CD4-positive, alpha-beta T cell treated with Interleukin-6 at 100 ng/mL for 8 hours (primary cell): Measurements from ENCODE around the gene SRPK3.
"Not testable (repeated sequence)": the region's sequence is repeated elsewhere in the genome, so short reads cannot be mapped to it uniquely, and the experiment has no call there.

ENCODE experiments used
- DNase-seq: peaks from one replicate; pipeline ENCODE4 v3.0.0-alpha.2; 2020; ENCODE audit warnings: mixed read lengths, low spot score

The SRPK3 gene

GRCh38 chrX:153807976-153808375, 27.1 kb downstream of the SRPK3 start:
- no peak for DNase-seq

DNA sequence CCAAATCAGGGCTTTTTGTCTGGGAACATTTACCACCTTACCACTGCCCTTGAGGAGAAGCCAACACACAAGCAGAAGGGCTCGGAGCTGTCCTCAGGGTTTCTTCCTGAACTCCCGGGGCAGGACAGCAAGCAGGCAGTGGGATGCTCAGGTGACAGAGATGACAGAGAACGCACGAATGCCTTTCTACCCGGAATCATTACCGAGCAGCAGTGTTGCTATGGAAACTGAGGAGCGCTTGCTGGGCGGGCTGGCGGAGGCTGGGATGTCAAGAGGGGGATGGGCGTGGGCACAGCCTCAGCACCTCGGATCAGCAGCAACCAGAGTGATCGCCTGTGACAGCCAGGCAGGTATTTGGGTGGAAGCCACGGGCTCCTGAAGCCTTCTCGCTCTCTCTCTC, 31.4 kb downstream of the SRPK3 start:
- no peak for DNase-seq

GRCh38 chrX:153813161-153813560, 32.3 kb downstream of the SRPK3 start:
- no peak for DNase-seq

- DNase-seq, result no peak
Observed at GRCh38 chrX:153814591-153815315, 33.9 kb downstream of the SRPK3 start.

DNA sequence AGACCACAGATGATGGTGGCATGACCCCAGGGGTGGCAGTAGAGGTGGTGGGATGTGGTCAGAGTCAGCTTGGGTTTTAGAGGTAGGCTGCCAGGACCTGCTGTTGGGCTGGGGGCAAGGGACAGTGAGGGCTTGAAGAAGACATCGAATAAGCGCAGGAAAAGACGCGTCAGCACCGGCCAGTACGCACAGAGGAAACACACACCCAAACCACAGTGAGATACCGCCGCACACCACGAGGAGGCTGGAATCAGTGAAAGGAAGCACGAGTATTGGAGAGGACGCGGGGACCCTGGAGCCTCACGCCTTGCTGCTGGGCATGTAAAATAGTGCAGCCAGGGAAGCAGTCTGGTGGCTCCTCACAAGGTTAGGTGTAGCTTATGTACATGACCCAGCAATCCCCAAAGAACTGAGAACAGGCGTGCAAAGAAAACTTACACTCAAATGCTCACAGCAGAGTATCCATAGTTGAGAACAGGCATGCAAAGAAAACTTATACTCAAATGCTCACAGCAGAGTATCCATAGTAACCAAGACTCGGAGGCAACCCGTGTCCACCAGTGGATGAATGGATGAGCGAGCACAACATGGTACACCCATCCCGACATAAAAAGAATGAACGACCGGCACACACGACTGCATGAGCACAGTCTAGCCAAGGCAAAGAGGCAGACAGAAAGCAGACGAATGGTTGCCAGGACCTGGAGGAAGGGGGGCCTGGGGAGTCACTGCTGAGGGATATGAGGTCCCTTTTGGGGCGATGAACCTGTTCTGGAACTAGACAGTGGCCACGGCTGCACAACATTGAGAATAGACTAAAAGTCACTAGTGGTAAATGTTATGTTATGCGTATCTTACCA, 36.2 kb downstream of the SRPK3 start:
- DNase-seq, result peak; percentile 25

DNA sequence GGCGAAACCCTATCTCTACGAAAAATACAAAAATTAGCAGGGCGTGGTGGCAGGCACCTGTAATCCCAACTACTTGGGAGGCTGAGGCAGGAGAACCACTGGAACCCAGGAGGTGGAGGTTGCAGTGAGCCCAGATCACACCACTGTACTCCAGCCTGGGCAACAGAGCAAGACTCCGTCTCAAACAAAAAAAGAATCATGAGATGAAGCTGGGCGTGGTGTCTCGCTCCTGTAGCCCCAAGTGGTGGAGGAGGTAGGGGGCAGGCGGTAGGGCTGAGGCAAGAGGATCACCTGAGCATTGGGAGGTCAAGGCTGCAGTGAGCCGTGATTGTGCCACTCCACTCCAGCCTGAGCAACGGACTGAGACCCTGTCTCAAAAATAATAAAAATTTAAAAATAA, 37.2 kb downstream of the SRPK3 start:
- not testable (repeated sequence) for DNase-seq

DNA sequence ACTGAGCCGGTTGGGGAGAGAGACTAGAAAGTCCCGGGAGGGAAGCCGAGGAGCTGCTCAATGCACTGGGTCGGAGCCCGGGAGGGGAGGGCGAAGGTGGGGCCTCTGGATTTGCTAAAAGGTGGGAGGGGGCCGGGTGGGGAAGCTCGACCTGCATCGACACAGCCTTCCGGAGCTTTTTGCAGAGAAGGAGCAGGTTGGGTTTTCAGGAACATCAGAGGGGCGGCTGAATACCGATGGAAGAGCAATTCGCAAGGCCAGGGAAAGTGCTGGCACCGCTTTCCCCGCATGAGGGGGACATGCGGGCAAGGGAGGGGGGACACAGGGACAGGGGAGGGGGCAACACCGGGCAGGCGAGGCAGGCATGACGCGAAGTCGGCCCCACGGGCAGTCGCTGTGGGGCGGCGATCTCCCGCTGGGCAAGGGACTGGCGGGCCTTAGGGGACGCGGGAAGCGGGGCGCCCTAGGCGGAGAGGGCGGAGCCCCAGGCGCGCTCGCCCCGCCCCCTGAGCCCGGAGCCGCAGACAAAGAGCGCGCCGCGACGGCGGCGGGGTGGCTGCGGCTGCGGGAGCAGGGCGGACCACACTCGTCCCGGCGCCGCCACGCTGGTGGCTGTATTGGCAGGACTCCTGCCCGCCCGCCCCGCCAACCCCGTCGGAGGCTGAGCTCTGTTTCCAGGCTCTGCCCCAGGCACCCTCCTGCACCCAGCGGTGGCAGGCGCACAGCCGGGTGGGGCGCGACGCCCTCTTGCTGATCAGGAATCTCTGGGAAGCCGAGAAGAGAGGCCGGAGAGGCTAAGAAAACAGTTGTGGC, 37.9 kb downstream of the SRPK3 start:
- peak; percentile 23 for DNase-seq

DNA sequence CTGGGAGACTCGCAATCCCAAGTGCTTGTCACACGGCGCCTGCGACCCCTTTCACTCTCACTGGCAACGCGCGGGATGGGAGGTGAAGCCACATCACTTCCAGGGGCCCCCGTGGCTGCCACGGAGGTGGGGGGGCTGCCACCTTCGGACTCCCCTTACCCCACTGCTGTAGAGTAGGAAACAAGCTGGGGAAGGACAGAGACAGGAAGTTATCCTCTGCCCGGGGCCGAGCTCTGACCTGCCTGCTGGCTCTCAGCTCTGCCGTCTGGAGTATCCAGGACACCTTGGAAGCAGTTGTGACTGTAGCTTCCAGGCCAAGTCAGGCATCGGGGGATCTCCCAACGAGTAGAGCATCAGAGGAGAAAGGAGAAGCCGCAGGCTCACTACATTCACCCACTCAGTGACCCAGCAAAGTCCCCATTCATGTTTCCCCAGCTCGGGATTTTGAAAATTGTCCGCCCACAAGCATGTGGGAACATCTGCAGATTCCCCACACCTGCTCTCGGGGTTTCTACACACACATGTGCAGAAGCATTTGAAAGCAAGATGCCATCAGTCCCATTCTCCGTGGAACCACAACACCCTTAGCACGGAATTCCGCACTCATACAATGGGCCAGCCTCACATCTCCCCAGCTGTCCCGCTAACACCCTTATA, 38.7 kb downstream of the SRPK3 start:
- DNase-seq, result no peak

DNA sequence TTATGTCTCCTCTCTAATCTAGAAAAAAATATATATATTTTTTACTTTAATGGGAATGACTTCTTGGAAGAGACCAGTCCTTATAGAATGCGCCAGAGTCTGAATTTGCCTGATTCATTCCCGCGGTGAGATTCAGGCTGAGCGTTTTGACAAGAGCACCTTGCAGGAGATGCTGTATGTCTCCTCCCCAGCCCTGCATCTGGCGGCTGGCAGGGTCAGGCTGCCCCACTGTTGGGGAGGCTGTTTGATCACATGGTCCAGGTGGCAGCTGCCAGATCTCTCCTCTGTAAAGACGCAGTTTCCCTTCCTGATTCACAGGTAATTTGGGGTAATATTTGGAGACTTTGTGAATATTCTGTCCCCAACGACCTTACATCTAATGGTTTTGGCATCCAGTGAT, 39.8 kb downstream of the SRPK3 start:
- no peak for DNase-seq

DNA sequence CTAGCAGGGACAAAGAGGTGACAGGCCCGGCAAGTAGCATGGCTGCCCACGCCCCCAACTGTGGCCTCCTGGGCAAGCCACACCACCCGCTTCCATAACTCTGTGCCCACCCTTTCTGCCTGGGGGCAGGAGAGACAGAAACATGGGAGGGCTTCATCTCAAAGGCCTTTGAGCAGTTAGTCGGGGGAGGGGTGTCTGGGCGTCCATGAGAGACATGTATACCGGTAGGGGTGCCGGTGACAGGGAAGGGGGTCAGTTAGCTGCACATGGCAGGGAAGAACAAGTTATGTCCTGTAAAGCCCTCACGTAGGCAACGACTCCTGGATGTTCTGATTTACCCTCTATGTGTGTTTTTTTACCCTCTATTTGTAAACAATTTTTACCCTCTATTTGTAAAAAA, 40.2 kb downstream of the SRPK3 start:
- no peak for DNase-seq

DNA sequence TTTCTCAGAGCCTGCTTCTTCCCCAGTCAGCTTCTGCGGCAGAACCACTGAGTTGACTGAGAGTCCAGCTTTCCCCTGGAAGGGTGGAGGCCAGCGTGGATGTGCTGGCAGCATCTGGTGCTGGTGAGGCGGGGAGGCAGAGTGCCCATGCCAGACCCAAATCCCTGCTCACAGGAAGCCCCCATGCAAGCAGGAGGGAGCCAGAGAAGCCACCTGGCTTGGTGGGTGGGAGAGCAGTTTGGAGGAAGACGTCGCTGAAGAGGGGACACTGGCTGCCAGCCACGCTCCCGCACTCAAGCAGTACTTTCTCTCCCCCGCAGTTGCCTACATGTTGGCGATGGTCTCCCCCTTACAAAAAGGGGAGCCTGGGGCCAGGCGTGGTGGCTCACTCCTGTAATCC, 43.5 kb downstream of the SRPK3 start:
- no peak for DNase-seq

DNA sequence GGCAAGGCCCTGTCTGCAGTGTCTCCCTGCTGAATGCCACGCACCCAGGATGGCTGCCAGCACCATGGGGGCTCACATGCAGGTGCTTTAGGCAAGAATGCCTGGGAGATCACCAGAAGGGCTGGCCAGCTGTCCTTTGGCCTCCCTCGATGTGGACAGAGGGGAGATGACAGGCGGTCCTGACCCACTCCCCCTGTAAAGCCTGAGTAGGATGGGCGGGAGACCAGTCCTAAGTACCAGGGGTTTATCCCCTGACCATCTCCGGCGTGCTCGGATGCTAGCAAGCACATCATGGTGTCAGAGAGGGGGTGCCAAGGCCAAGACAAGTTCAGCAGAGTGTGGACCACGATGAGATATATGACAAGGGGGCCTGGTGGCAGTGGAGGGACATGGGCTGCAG, 44.2 kb downstream of the SRPK3 start:
- DNase-seq, result no peak

GRCh38 chrX:153827016-153827415, 46.2 kb downstream of the SRPK3 start:
- DNase-seq, result no peak

- DNase-seq, result no peak
Observed at GRCh38 chrX:153827903-153828302, 47.1 kb downstream of the SRPK3 start.

DNA sequence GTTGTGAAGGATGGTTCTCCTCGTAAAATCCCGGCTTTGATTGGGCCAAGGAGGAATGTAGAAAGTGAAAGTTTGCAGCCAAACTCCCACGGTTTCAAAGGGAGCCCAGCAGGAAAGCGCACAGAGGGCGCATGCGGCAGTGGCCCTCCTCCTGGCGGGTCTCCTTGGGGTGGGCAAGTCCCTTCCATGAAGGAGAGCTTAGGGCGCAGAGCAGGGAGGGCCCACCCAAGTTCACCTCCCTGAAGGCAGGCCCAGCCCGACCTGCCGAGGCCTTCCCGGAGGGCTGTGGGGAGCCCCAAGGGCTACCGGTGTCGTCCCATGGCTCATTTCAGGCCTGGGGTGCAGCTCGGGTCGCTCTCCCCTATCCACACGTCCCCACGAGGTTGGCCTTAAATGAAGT, 47.5 kb downstream of the SRPK3 start:
- DNase-seq, result no peak

DNA sequence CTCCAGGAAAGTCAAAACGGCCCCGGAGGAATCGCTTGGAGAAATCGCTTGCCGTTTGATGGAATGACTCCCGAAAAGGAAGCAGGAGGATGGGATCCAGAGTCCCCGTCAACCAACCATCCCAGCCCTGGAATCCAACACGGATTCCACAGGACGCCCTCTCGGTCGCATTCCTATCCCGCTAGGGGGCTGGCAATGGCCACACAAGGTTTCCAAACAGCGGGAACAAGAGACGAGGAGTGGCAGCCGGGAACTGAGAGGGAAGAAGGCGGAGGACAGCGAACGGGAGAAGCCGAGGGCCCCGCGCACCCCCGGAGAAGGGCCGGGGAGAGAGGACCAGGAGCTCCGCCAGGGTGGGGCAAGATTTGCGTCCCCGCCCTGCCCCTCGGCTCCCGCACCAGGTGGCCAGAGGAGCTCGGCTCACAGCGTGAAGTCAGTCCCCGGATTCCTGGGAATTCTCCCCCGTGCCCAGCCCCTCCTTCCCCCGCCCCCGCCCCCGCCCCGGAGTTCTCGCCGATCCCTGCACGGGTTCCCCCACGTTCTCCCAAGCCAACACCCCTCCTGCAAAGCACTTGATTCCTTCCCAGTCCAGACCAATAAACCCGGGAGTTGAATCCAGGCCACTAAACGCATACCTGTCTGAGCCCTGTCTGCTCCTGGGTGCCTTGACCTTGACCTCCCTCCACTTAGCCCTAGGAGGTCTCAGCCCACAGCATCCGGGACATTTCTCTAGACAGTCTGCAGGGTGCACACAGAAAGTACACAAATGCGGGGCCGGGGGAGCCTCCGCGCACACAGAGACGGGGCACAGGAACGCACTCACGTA, 48.1 kb downstream of the SRPK3 start:
- DNase-seq, result no peak

GRCh38 chrX:153829549-153829798, 48.6 kb downstream of the SRPK3 start:
- DNase-seq, result no peak

DNA sequence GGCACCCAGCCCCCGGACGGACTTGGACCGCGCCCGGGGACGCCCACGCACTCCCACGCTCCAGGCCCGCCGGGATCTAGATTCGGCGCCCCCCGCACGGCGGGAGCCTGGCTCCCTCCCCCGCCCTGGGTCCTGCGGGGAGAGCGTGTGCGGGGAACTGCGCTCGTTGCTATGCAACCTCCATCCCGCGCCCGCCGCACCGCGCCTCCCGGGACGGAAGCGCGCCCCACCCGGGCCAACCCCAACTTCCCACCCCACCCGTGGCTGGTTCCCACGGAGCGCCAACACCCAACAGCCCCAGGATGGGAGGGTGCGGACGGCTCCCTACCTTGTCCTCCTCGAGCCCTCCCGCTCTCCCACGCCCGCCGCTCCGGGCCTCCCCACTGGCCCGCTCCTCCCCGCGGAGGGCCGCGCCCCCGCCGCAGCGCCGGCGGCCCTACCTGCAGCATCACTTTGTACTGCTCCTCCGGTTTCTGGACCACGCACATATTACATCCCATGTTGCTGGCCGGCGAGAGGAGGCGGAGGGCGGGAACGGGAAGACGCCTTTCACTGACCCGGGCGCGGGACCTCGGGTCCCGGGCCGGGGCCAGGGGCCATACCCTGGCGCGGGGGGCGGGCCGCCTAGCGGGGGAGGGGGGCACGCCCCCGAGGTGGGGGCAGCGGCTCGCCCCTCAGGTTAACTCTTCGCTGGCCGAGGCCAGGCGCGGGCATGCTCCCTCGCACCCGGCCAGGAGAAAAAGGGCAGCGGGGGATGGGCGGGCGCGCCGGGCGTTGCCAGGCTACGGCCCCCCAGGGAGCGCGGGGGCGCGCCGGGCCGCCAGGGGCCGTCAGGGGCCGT, 49.2 kb downstream of the SRPK3 start, which contains the start of gene PDZD4:
Gene PDZD4, minus strand, starts transcription at position 746 of the 841 bp plus-strand sequence. Its CDS starts 246 bp downstream, at position 500.
- no peak for DNase-seq

DNA sequence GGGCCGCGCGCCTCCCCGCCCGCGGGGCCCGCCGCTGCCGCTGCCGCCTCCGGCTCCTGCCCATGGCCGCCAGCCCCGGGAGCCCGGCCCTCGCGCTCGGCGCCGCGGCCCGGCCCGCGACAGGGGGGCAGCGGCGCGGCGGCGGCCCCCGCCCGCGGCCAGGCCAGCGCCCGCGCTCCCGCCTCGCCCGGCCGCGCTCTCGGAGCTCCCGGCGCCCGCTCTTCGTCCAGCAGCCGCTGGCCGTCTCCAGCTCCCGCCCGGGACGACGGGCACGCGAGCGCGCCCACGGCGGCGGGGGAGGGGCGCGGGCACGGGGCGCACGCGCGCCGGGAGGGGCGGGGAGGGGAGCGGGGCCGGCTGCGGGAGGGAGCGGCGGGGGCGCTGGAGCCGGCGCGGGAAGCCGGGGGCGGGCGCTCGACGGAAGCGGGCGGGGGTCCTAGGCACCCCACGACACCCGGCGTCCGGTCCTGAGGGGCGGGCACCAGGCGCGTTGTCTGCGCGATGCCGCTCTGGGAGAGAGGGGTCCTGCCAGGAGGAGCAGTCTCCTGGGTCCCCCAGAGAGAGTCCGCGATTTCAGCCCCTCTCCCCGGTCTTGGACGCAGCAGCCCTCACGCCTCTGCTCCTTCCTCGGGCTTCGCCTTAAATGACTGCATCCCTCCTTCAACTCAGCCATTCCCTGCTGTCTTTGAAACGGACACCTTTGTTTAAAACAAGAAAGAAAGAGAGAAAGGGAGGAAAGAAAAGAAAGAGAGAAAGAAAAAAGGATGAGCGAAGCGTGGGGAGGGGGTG, 50.0 kb downstream of the SRPK3 start:
- no peak for DNase-seq
